COLO668 (cell line): ENCODE measurements around the gene SDK1.
"Not testable (repeated sequence)": the region's sequence is repeated elsewhere in the genome, so short reads cannot be mapped to it uniquely, and the experiment has no call there.

Experiments
- DNase-seq: peaks from one replicate; lab custom pipeline; 2025; ENCODE audit not compliant: unreplicated experiment; lab: John Stamatoyannopoulos, UW

The SDK1 gene

GRCh38 chr7:3899559-3899991 lies 598.5 kb downstream of the SDK1 start:
- no peak for DNase-seq

- DNase-seq = no peak
Measured at GRCh38 chr7:3908153-3908552, 607.1 kb downstream of the SDK1 start.

GRCh38 chr7:3909128-3909527 lies 608.1 kb downstream of the SDK1 start:
- no peak for DNase-seq

GRCh38 chr7:3910054-3910453 lies 609.0 kb downstream of the SDK1 start:
- no peak for DNase-seq

- DNase-seq = no peak
Measured at GRCh38 chr7:3911685-3912084, 610.6 kb downstream of the SDK1 start.

GRCh38 chr7:3912291-3912690 lies 611.2 kb downstream of the SDK1 start:
- DNase-seq = no peak

GRCh38 chr7:3914051-3914775 lies 613.2 kb downstream of the SDK1 start:
- no peak for DNase-seq

GRCh38 chr7:3915337-3915878 lies 614.4 kb downstream of the SDK1 start:
- DNase-seq = no peak

GRCh38 chr7:3916146-3916545 lies 615.1 kb downstream of the SDK1 start:
- no peak for DNase-seq

GRCh38 chr7:3917436-3917835 lies 616.4 kb downstream of the SDK1 start:
- DNase-seq = no peak

GRCh38 chr7:3918576-3918975 lies 617.5 kb downstream of the SDK1 start:
- no peak for DNase-seq

GRCh38 chr7:3922175-3922635 lies 621.2 kb downstream of the SDK1 start:
- no peak for DNase-seq

- no peak for DNase-seq
Measured at GRCh38 chr7:3923307-3923918, 622.4 kb downstream of the SDK1 start.

GRCh38 chr7:3924277-3924676 lies 623.2 kb downstream of the SDK1 start:
- no peak for DNase-seq

GRCh38 chr7:3927446-3928110 lies 626.5 kb downstream of the SDK1 start:
- DNase-seq = no peak

GRCh38 chr7:3928727-3929515 lies 627.9 kb downstream of the SDK1 start:
- DNase-seq = peak; percentile 71

- DNase-seq = no peak
Measured at GRCh38 chr7:3931843-3932242, 630.8 kb downstream of the SDK1 start.

GRCh38 chr7:3937146-3937545 lies 636.1 kb downstream of the SDK1 start:
- DNase-seq = no peak

GRCh38 chr7:3937605-3938004 lies 636.6 kb downstream of the SDK1 start:
- no peak for DNase-seq

- not testable (repeated sequence) for DNase-seq
Measured at GRCh38 chr7:3941706-3942105, 640.7 kb downstream of the SDK1 start.

- no peak for DNase-seq
Measured at GRCh38 chr7:3942276-3942675, 641.2 kb downstream of the SDK1 start.
